NB4 (cell line): ENCODE measurements around the gene OMA1.
"Not testable (repeated sequence)": the region's sequence is repeated elsewhere in the genome, so short reads cannot be mapped to it uniquely, and the experiment has no call there.

Source experiments
- DNase-seq: peaks from one replicate; pipeline ENCODE4 v3.0.0; 2010; ENCODE audit warnings: low read depth
- H3K4me3 ChIP-seq: one replicate; pipeline ENCODE4 v1.5.1; 2011; ENCODE audit warnings: mild to moderate bottlenecking, low read depth, low read length, moderate library complexity
- MYC ChIP-seq: IDR thresholded peaks from 2 replicates; pipeline ENCODE4 v1.6.1; 2011; ENCODE audit warnings: low read depth, low read length
- POLR2A ChIP-seq: IDR thresholded peaks from 2 replicates; pipeline ENCODE4 v1.6.1; 2011; ENCODE audit warnings: mild to moderate bottlenecking; ENCODE audit not compliant: insufficient read length; ENCODE audit errors: extremely low read depth
- TF ChIP-seq, protein P1 (sequence below): IDR thresholded peaks from one replicate; pipeline ENCODE4 v1.5.1; 2012; ENCODE audit warnings: low read depth, low read length
- TF ChIP-seq, protein P2 (sequence below): IDR thresholded peaks from 2 replicates; pipeline ENCODE4 v1.6.1; 2011; ENCODE audit warnings: low read depth, low read length

OMA1 gene

DNA sequence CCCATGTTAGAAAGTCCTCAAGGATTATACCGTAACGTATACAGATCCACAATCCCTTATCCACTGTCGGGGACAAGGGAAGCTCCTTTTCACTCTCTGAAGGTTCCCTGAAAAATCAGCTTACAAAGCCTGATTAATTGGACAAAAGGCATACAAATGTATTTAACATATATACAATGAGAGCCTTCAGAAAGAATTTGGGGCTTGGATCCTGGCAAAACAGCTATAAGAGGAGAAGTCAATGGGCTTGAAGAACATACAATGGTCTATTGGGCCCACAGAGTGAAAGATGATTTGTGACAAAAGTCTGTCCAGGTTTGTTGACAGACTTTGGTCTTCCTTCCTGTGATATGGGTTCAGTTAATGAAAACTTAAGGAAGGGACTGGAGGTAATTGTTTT, 19.8 kb upstream of the OMA1 start:
- TF ChIP-seq, protein P1, sequence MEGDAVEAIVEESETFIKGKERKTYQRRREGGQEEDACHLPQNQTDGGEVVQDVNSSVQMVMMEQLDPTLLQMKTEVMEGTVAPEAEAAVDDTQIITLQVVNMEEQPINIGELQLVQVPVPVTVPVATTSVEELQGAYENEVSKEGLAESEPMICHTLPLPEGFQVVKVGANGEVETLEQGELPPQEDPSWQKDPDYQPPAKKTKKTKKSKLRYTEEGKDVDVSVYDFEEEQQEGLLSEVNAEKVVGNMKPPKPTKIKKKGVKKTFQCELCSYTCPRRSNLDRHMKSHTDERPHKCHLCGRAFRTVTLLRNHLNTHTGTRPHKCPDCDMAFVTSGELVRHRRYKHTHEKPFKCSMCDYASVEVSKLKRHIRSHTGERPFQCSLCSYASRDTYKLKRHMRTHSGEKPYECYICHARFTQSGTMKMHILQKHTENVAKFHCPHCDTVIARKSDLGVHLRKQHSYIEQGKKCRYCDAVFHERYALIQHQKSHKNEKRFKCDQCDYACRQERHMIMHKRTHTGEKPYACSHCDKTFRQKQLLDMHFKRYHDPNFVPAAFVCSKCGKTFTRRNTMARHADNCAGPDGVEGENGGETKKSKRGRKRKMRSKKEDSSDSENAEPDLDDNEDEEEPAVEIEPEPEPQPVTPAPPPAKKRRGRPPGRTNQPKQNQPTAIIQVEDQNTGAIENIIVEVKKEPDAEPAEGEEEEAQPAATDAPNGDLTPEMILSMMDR = no peak
- no peak for TF ChIP-seq MYC
- no peak for TF ChIP-seq POLR2A
- H3K4me3 ChIP-seq = no peak overlapping the region
- DNase-seq = no peak

GRCh38 chr1:58563715-58564114, 17.2 kb upstream of the OMA1 start:
- not testable (repeated sequence) for H3K4me3 ChIP-seq, DNase-seq

DNA sequence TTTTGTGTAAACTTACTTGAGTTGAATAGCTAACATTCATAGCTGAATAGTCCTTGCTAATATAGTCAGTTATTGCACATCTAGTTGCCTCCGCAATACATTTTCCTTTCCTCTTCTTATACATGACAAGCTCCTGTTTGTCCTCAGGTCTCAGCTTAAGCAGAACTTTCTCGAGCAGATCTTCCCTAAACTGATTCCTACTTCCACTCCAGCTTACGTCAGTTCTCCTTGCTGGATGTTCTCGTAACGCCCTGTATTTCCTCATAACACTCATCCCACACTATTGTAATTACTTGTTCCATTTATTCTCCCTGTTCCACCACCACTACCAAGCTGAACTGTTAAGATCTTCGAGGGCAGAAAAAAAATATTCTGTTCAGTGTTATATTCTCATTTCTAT, 15.1 kb upstream of the OMA1 start:
- no peak overlapping the region for H3K4me3 ChIP-seq
- no peak for DNase-seq
- TF ChIP-seq, protein P2, sequence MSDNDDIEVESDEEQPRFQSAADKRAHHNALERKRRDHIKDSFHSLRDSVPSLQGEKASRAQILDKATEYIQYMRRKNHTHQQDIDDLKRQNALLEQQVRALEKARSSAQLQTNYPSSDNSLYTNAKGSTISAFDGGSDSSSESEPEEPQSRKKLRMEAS = no peak

DNA sequence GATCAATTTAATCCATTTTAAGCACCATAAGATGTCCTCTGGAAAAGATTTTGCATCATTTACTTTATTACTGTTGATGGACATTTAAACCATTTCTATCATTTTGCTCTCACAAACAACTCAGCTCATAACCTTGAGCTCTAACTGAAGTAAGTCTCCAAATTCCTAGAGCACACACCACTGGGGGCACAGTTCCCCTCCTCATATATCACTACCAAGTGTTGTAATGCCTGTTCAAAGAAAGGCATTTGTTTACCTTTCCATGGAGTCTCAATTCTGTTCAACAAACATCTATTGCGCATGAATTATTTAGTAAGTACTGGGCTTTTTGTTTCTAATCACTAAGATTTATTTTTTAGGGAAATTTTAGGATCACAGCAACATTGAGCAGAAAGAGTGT, 8.9 kb upstream of the OMA1 start:
- TF ChIP-seq MYC (no peak), POLR2A (no peak)
- TF ChIP-seq, protein P1 = no peak
- TF ChIP-seq, protein P2 = no peak
- no peak overlapping the region for H3K4me3 ChIP-seq
- DNase-seq = no peak

DNA sequence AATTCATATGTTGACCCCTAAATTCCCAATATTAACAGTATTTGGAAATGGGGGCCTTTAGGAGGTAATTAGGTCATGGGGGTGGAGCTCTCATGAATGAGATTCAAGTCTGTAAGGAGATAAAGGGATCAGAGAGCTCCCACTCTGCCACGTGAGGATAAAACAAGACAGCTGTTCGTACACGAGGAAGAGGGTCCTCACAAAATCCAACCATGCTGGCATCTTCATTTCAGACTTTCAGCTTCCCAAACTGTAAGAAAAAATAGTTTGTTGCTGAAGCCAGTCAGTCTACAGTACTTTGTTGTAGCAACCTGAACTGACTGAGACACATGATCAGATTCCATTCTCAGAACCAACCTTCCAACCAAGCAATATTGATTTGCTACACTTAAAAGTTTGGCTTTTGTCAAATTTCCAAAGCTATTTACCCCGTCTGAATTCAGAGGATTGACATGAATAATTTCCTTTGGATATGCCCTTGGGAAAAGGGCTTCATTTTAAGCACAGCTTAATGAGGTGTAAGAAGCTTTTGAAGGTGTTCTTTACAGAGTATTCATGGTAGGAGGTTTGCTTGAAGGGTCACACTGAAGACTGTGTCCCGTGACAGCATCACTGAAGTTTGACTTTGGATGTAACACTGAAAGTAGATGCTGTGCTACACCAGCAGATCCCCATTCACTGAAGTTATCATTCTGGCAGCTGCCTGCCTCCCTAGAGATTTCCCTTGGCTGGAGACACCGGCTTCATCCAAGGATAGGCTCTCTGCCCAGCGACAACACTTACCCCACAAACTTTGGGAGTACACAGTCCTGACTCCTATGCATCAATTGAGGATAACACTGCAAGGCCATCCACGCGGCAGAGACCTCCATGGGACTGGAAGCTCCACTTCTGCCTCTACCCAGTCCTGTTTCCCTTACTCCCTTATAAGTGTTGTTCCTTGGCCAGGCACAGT, 4.9 kb upstream of the OMA1 start:
- H3K4me3 ChIP-seq = no peak overlapping the region
- TF ChIP-seq, protein P1 = no peak
- TF ChIP-seq POLR2A (no peak), MYC (no peak)
- TF ChIP-seq, protein P2 = no peak
- no peak for DNase-seq

- not testable (repeated sequence) for DNase-seq, H3K4me3 ChIP-seq
Measured at GRCh38 chr1:58549291-58549690, 2.8 kb upstream of the OMA1 start.

DNA sequence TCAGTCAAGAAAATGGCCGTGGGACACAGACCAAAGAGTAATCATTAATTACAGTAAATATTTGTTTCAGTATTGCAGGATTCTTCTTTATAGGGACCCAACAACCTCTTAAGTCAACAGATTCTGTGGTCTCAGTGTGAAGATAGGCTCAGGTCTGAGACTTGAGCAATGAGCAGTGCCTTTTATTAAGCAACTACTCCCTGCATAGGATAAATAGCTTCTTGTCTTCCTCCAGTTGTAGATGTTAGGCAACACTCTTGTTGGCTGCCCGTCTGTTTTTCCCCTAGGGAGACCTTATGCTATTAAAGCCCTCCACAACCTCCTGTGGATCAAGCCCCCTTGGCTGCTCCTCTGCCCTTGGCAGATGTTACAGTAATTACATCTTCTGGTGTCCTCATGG, 1.8 kb upstream of the OMA1 start:
- TF ChIP-seq, protein P2 = no peak
- TF ChIP-seq, protein P1 = no peak
- TF ChIP-seq POLR2A (no peak), MYC (no peak)
- H3K4me3 ChIP-seq = no peak overlapping the region
- peak; percentile 66 for DNase-seq
